ENCODE results near the gene UBE2QL1. TPM values are rescaled to one million over a fixed set of nuclear protein-coding genes. Genes with fewer than 3 reads are reported as not detected.

Gene UBE2QL1
- total RNA-seq, 1 donor from 2014 or later = 0.17 TPM

GRCh38 chr5:6458833-6459232, 10.2 kb downstream of the UBE2QL1 start:
- Histone ChIP-seq H3K36me3 (ENCODE audit: control insufficient read depth, insufficient read depth, low read length) (no peaks in the 10 kb centered on the region), H3K4me3 (ENCODE audit: low read depth, low read length) (no peak overlapping the region), H3K27me3 (ENCODE audit: control insufficient read depth, insufficient read depth, low read length) (peaks cover 7% of the 10 kb centered on the region)
- DNase-seq (ENCODE audit: low read depth) = no peak
- no peak for TF ChIP-seq CTCF (IDR thresholded peaks at IDR 0.05; ENCODE audit: insufficient read depth, low read length, poor library complexity, severe bottlenecking)

GRCh38 chr5:6459896-6460295, 11.2 kb downstream of the UBE2QL1 start:
- no peaks in the 10 kb centered on the region for H3K36me3 ChIP-seq (ENCODE audit: control insufficient read depth, insufficient read depth, low read length)
- H3K4me3 ChIP-seq (ENCODE audit: low read depth, low read length) = no peak overlapping the region
- peaks cover 7% of the 10 kb centered on the region for H3K27me3 ChIP-seq (ENCODE audit: control insufficient read depth, insufficient read depth, low read length)
- TF ChIP-seq CTCF (IDR thresholded peaks at IDR 0.05; ENCODE audit: insufficient read depth, low read length, poor library complexity, severe bottlenecking) = no peak
- DNase-seq (ENCODE audit: low read depth) = no peak

- no peak for DNase-seq (ENCODE audit: low read depth)
- TF ChIP-seq CTCF (IDR thresholded peaks at IDR 0.05; ENCODE audit: insufficient read depth, low read length, poor library complexity, severe bottlenecking) = no peak
- no peaks in the 10 kb centered on the region for H3K36me3 ChIP-seq (ENCODE audit: control insufficient read depth, insufficient read depth, low read length)
Observed at GRCh38 chr5:6461006-6461405, 12.3 kb downstream of the UBE2QL1 start.

GRCh38 chr5:6461793-6462650, 13.4 kb downstream of the UBE2QL1 start:
- Histone ChIP-seq H3K36me3 (ENCODE audit: control insufficient read depth, insufficient read depth, low read length) (no peaks in the 10 kb centered on the region), H3K27me3 (ENCODE audit: control insufficient read depth, insufficient read depth, low read length) (peaks cover 2% of the 10 kb centered on the region), H3K4me3 (ENCODE audit: low read depth, low read length) (no peak overlapping the region)
- no peak for TF ChIP-seq CTCF (IDR thresholded peaks at IDR 0.05; ENCODE audit: insufficient read depth, low read length, poor library complexity, severe bottlenecking)
- DNase-seq (ENCODE audit: low read depth) = no peak

More at GRCh38 chr5:6461006-6461405, 12.3 kb downstream of the UBE2QL1 start:
- Histone ChIP-seq H3K4me3 (ENCODE audit: low read depth, low read length) (no peak overlapping the region), H3K27me3 (ENCODE audit: control insufficient read depth, insufficient read depth, low read length) (peaks cover 2% of the 10 kb centered on the region)

GRCh38 chr5:6462671-6463070, 14.0 kb downstream of the UBE2QL1 start:
- Histone ChIP-seq H3K4me3 (ENCODE audit: low read depth, low read length) (no peak overlapping the region), H3K27me3 (ENCODE audit: control insufficient read depth, insufficient read depth, low read length) (no peaks in the 10 kb centered on the region), H3K36me3 (ENCODE audit: control insufficient read depth, insufficient read depth, low read length) (no peaks in the 10 kb centered on the region)
- no peak for DNase-seq (ENCODE audit: low read depth)
- no peak for TF ChIP-seq CTCF (IDR thresholded peaks at IDR 0.05; ENCODE audit: insufficient read depth, low read length, poor library complexity, severe bottlenecking)

- Histone ChIP-seq H3K36me3 (ENCODE audit: control insufficient read depth, insufficient read depth, low read length) (no peaks in the 10 kb centered on the region), H3K4me3 (ENCODE audit: low read depth, low read length) (no peak overlapping the region), H3K27me3 (ENCODE audit: control insufficient read depth, insufficient read depth, low read length) (peaks cover 5% of the 10 kb centered on the region)
- TF ChIP-seq CTCF (IDR thresholded peaks at IDR 0.05; ENCODE audit: insufficient read depth, low read length, poor library complexity, severe bottlenecking) = no peak
- no peak for DNase-seq (ENCODE audit: low read depth)
Observed at GRCh38 chr5:6464441-6464840, 15.8 kb downstream of the UBE2QL1 start.
